Large intestine (tissue), 3 donors: ENCODE results near the gene MTHFD1L. TPM values are rescaled to one million over a fixed set of nuclear protein-coding genes. Genes with fewer than 3 reads are reported as not detected.

ENCODE experiments used
- DNase-seq, 2 donors: peaks; one replicate each; pipeline versions ENCODE4 v3.0.0 to v3.0.0-alpha.2; 2013
- H3K27ac ChIP-seq: one replicate; pipeline ENCODE4 v1.5.1; 2013; ENCODE audit warnings: low read length
- H3K27me3 ChIP-seq: 2 replicates; pipeline ENCODE4 v1.6.1; 2013; ENCODE audit warnings: low read length; ENCODE audit not compliant: control insufficient read depth, insufficient read depth
- H3K36me3 ChIP-seq: 2 replicates; pipeline ENCODE4 v1.6.1; 2013; ENCODE audit warnings: low read length; ENCODE audit not compliant: control insufficient read depth, insufficient read depth
- H3K4me1 ChIP-seq: one replicate; pipeline ENCODE4 v1.6.1; 2013; ENCODE audit warnings: low read length; ENCODE audit not compliant: control insufficient read depth, insufficient read depth
- H3K4me3 ChIP-seq: one replicate; pipeline ENCODE4 v1.5.1; 2013; ENCODE audit warnings: low read length
- H3K9me3 ChIP-seq: one replicate; pipeline ENCODE4 v1.6.1; 2013; ENCODE audit warnings: mild to moderate bottlenecking, low read depth, low read length, moderate library complexity; ENCODE audit not compliant: control insufficient read depth
- WGBS: methylation state at CpG from one replicate; pipeline ENCODE4 v1.1.5; 2013; ENCODE audit warnings: low lambda C conversion rate; ENCODE audit not compliant: insufficient coverage; 5-methylcytosine and 5-hydroxymethylcytosine counted together
- polyA plus RNA-seq: library from polyadenylated mRNA; unstranded; fragments of 120-200 nt; gene quantifications from one replicate; pipeline ENCODE4 v1.2.1, GENCODE V29; 2013

Gene MTHFD1L
- polyA plus RNA-seq, 1 donor: 11.7 TPM

- Histone ChIP-seq H3K27ac (no peak overlapping the region), H3K4me3 (no peak overlapping the region), H3K36me3 (peaks cover 5% of the 10 kb centered on the region), H3K27me3 (no peaks in the 10 kb centered on the region), H3K9me3 (no peaks in the 10 kb centered on the region), H3K4me1 (peaks cover 3% of the 10 kb centered on the region)
- WGBS: 100% methylated on average over 3 of the region's 11 CpGs
- no peak for DNase-seq
Measured at GRCh38 chr6:150898399-150899170, 33.1 kb downstream of the MTHFD1L start.

DNA sequence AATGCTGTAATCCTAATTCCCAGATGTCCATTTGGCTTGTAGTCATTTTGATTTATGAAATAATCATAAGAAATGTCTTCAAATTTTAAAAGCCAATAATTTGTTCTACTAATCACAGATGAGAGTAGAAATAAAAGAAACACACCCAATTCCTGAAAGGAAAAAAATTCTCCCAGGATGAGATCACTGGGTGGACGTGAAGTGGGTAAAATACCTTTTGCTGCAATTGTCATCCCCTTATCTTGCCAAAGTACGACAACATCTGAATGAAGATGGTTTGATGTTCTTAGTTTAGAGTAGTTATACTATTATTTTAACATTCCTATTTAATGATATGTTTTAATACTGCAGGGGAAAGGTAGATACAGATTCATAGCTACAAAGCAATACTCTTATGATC is 33.7 kb downstream of the MTHFD1L start:
- no peak overlapping the region for H3K27ac ChIP-seq
- H3K27me3 ChIP-seq: no peaks in the 10 kb centered on the region
- H3K4me3 ChIP-seq: no peak overlapping the region
- WGBS: 100% methylated on average over 2 of the region's 2 CpGs
- H3K36me3 ChIP-seq: peaks cover 5% of the 10 kb centered on the region
- peaks cover 3% of the 10 kb centered on the region for H3K4me1 ChIP-seq
- no peaks in the 10 kb centered on the region for H3K9me3 ChIP-seq
- DNase-seq: no peak

DNA sequence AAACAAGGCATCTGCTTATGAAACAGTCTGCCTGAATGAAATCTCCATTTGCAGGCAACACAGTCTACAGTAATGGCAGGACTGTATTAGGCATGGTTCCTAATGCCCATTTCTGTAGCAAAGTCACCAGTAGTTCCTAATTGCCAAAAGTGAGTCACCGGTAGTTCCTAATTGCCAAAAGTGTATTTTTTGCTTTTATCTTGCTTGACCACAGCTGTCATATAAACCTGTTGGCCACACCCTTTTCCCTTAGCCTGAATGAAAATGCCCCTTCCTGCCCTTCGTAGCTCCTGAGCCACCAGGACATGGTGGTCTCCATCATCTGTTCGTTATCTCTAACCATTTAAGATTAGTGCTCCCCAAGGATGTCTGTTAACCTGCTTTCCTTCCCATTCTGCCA is 34.5 kb downstream of the MTHFD1L start:
- H3K4me3 ChIP-seq: no peak overlapping the region
- DNase-seq: no peak
- no peaks in the 10 kb centered on the region for H3K9me3 ChIP-seq
- H3K36me3 ChIP-seq: peaks cover 5% of the 10 kb centered on the region
- WGBS: 100% methylated on average over 1 of the region's 3 CpGs
- H3K27me3 ChIP-seq: no peaks in the 10 kb centered on the region
- peaks cover 2% of the 10 kb centered on the region for H3K4me1 ChIP-seq
- H3K27ac ChIP-seq: no peak overlapping the region

DNA sequence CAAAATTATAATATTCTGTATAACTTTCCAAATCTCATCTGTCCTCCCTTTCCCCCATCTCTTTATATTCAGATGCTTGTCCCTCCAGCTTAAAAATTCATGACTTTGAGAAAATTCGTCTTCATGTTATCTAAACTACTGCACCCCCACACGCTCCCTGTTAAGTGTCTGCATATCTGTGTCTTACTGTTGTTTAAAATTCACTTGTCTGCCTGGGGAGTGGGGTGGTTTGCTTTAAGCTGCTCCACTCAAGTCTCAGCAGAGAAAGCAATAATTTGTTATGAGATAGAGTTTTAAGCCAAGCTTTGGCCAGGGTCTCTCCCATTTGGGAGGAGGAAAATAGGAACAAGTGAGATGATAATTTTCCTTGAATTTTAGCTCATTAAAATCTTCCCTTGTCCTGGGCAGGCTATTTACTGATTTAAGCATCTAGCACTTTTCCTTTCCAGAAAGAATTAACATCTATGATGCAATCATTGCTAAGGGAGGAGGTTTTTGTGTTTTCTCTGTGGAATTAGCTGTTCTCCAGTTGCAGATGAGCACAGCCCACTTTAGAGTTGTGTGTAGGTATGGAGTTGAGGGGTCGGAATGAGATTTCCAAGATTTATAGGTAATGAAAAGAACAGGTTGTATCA is 36.8 kb downstream of the MTHFD1L start:
- no CpG with 5 or more reads among the region's 3 CpGs for WGBS
- no peak for DNase-seq

GRCh38 chr6:150905769-150906168 is 40.3 kb downstream of the MTHFD1L start:
- WGBS: 100% methylated on average over 1 of the region's 6 CpGs
- H3K9me3 ChIP-seq: no peaks in the 10 kb centered on the region

More for the DNA sequence above, 36.8 kb downstream of the MTHFD1L start:
- no peaks in the 10 kb centered on the region for H3K27me3 ChIP-seq
- H3K4me1 ChIP-seq: no peaks in the 10 kb centered on the region
- H3K4me3 ChIP-seq: no peak overlapping the region
- H3K9me3 ChIP-seq: no peaks in the 10 kb centered on the region
- H3K27ac ChIP-seq: no peak overlapping the region
- peaks cover 5% of the 10 kb centered on the region for H3K36me3 ChIP-seq

GRCh38 chr6:150906641-150907326 is 41.3 kb downstream of the MTHFD1L start:
- Histone ChIP-seq H3K4me1 (no peaks in the 10 kb centered on the region), H3K27ac (no peak overlapping the region), H3K27me3 (no peaks in the 10 kb centered on the region), H3K4me3 (no peak overlapping the region), H3K9me3 (no peaks in the 10 kb centered on the region), H3K36me3 (no peaks in the 10 kb centered on the region)
- WGBS: no CpG with 5 or more reads among the region's 1 CpG
- DNase-seq: no peak

More at GRCh38 chr6:150905769-150906168, 40.3 kb downstream of the MTHFD1L start:
- DNase-seq: no peak
- Histone ChIP-seq H3K27ac (no peak overlapping the region), H3K4me1 (no peaks in the 10 kb centered on the region), H3K27me3 (no peaks in the 10 kb centered on the region), H3K4me3 (no peak overlapping the region), H3K36me3 (no peaks in the 10 kb centered on the region)

GRCh38 chr6:150907383-150907782 is 41.9 kb downstream of the MTHFD1L start:
- H3K9me3 ChIP-seq: no peaks in the 10 kb centered on the region
- H3K36me3 ChIP-seq: no peaks in the 10 kb centered on the region
- H3K4me3 ChIP-seq: no peak overlapping the region
- no CpG with 5 or more reads among the region's 8 CpGs for WGBS
- H3K27me3 ChIP-seq: no peaks in the 10 kb centered on the region
- H3K27ac ChIP-seq: no peak overlapping the region
- no peak for DNase-seq
- no peaks in the 10 kb centered on the region for H3K4me1 ChIP-seq

DNA sequence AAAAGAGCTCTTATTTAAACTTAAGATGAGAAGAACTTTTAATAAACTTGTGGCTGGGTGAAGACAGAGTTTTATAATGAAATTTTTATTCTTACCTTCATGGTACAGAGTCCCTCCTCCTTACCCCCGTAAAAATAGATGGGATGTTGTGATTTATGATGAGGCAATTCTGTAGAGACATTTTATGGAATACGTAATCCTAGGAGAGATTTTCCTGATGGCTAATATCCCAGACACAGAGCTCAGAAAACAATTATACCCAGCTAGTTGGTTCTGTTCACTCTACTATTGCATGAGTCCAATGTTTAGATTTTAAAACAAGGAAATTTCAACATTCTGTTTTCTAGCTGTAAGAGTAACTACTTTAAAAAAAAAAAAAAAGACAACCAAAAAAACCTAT is 43.4 kb downstream of the MTHFD1L start:
- Histone ChIP-seq H3K9me3 (no peaks in the 10 kb centered on the region), H3K27ac (no peak overlapping the region), H3K4me3 (no peak overlapping the region), H3K4me1 (no peaks in the 10 kb centered on the region), H3K27me3 (no peaks in the 10 kb centered on the region), H3K36me3 (no peaks in the 10 kb centered on the region)
- no peak for DNase-seq
- no CpG with 5 or more reads among the region's 2 CpGs for WGBS

DNA sequence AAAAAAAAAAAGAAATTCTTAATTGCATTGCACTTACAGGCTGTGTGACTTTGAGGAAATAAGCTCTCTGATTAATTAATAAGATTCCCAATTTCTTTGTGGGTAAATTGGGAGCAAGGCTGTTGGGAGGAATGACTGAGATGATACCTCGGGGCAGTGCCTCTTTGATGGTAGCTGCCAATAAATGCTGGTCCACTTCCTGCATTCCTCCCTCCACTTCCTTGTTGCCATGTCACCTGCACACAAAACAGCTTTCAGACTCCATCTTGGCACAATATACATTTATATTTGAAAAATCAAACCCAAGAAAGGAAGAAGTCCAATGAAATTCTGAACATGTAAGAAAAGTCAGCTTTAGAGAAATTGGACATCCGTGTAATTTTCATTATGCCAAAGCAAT is 45.1 kb downstream of the MTHFD1L start:
- no peaks in the 10 kb centered on the region for H3K4me1 ChIP-seq
- no peak for DNase-seq
- H3K4me3 ChIP-seq: no peak overlapping the region
- H3K27ac ChIP-seq: no peak overlapping the region
- H3K27me3 ChIP-seq: no peaks in the 10 kb centered on the region
- no peaks in the 10 kb centered on the region for H3K9me3 ChIP-seq
- 0% methylated on average over 1 of the region's 2 CpGs for whole genome bisulfite sequencing
- H3K36me3 ChIP-seq: no peaks in the 10 kb centered on the region

DNA sequence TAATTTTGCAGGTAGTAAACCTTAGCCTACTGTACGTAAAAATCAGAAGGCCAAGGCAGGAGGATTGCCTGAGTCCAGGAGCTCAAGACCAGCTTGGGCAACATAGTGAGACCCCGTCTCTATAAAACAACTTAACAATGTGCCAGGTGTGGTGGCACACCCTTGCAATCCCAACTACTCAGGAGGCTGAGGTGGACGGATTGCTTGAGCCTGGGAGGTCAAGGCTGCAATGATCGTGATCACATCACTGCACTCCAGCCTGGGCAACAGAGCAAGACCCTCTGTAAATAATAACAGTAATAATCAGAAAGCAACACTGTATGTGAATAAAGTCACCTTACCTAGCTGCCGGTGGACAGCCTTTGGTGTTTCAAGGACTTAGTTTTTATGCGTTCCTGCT is 48.9 kb downstream of the MTHFD1L start:
- DNase-seq: no peak
- Histone ChIP-seq H3K36me3 (peaks cover 4% of the 10 kb centered on the region), H3K4me3 (no peak overlapping the region), H3K27ac (no peak overlapping the region), H3K9me3 (no peaks in the 10 kb centered on the region), H3K4me1 (no peaks in the 10 kb centered on the region), H3K27me3 (no peaks in the 10 kb centered on the region)
- 100% methylated on average over 1 of the region's 6 CpGs for WGBS
